Embryonic facial prominence (tissue), 1 donor: ENCODE data around the gene ITPK1.

ENCODE experiments used
- DNase-seq: peaks from one replicate; pipeline ENCODE4 v3.0.0-alpha.2; 2016; ENCODE audit errors: extremely low spot score

The ITPK1 gene

DNA sequence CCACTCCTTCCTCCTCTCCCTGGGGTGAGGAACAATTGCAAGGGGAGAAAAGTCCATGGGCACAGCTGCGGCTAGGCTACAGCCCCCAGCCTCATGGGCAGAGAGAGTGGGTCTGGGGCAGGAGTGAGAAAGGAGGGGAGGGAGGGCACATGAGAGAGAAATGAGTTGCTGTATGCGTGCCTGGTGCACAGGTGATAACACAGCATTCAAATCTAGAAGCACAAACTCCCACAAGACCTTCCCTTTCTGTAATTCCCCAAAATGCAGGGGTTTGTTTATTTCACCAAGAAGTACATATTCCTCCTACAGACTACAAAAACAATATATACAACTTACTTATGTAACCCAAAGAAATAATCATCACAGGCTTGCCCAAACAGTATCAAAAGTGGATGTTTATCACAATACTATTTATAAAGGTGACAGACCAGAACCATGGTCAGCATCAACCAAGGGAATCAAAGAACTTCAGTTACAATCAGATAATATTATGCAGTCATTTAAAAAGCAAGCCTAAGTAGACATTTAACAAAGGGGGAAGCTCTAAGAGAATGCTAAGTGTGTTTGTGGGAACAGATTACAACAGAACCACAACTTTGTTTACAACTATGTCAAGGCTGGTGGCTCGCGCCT lies 54.2 kb downstream of the ITPK1 start:
- no peak for DNase-seq

DNA sequence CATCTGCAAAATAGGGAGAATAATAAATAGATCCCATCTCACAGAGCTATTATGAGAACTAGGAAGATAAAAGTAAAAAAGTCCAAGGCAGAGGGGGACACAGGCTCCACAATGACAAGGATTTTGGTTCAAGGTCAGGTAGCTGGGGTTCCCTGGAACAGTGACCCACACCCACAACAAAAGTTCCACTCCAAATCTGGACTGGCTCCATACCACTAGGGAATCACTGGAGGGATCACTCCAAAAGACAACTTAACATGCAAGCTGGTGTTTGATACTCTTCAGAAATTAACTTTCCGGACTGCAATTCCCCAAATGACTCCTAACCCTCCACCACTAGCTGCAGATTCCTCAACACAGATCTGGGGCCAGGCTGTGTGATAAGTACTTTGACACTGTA lies 54.9 kb downstream of the ITPK1 start:
- no peak for DNase-seq

DNA sequence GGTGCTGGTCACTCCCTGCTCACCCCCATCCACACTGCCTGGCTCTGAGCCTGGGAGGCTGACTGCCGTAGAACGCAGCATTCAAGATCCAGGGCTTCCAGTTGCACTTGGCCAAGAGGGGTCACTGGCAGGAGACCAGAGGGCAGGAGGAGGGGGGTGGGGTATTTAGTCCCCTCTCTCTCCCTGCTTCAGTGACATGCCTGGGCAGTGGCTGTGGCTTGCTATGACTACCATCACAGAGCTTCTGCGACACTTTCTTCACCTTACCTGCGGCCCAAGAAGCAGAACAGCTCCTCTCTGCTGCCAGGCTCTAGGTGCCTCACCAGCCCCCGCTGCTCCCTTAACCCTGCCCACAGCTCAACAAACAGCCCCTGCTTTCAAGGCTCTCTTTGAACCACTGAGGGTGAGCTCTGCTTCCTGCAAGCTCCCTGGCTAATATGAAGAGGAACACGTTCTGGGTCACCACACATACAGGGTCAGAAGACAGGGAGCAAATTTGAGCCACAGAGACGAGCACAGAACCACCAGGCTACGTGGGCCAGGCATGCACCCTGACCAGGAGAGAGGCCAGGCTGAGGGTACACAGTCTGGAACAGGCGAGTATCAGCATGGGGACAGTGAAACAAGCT lies 55.7 kb downstream of the ITPK1 start:
- no peak for DNase-seq

DNA sequence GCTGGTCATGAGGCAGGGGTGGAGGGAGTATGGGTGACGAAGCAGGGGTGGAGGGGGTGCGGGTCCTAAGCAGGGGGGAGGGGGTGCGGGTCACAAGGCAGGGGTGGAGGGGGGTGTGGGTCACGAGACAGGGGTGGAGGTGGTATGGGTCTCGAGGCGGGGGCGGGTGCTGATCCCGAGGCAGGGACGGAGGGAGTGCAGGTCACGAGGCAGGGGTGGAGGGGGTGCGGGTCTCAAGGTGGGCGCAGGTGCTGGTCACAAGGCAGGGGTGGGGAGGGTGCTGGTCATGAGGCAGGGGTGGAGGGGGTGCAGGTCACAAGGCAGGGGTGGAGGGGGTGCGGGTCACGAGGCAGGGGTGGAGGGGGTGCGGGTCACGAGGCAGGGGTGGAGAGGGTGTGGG lies 56.5 kb downstream of the ITPK1 start:
- DNase-seq = no peak

DNA sequence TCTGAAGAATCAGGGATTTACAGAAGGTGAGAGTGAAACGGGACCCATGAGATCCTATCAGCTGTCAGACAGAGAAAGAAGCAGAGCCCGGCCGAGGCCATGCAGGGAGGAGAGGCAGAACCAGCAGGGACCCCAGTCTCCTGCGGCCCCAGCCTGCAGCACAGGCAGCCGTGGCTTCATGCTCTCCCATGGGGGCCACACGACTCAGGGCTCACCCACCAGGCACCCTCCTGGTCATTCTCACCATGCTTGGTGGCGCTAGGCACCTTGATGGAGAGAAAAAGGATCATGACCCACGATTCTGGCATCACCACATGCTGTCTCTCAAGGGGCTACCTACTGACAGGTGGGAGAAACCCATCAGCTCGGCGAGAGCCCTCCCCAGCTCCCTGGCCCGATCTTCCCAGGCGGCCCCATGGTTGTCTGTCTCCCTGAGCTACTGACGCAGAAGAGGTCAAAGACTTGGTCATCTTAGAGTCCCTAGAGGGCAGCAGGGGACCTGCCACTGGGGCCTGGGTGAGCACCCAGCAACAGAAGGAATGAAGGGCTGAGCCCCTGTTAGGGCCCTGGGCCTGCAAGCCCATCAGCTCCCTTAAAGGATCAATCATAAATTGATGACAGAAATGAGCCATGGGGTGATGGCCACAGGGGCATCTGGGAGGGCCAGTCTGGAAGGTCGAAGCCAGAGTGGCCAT lies 58.0 kb downstream of the ITPK1 start:
- DNase-seq = no peak

DNA sequence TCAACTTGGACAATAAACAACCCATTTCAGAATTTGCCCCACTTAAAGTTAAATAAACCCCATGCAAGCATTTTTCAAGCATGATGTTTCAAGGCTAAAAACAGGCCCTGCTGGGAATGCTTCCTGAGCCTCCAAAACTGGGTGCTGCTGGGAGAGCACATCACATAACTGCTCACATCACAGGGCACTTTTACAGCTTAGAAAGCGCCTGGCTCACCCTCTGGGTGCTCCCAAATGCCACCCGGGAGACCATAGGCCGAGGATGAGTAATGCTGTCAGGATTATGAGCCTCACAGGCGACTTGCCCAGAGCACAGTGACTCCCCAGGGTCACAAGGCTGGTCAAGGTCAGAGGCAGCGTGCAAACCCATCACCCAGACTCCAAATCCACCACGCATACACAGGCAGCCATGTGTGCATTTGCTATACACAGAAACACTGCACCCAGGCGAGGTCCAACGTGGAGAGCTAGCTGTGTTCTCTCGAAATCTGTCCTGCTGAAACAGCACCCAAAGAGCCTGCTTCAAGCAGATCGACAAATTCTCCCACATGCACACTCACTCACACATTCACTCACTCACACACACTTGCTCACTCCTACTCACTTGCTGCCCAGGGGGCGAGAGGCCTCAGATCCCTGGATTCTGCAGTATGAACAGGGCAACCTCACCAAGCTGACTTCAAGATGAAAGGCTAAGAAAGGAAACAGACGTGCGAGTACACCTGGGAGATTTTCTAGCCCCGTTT lies 58.7 kb downstream of the ITPK1 start:
- DNase-seq = no peak

DNA sequence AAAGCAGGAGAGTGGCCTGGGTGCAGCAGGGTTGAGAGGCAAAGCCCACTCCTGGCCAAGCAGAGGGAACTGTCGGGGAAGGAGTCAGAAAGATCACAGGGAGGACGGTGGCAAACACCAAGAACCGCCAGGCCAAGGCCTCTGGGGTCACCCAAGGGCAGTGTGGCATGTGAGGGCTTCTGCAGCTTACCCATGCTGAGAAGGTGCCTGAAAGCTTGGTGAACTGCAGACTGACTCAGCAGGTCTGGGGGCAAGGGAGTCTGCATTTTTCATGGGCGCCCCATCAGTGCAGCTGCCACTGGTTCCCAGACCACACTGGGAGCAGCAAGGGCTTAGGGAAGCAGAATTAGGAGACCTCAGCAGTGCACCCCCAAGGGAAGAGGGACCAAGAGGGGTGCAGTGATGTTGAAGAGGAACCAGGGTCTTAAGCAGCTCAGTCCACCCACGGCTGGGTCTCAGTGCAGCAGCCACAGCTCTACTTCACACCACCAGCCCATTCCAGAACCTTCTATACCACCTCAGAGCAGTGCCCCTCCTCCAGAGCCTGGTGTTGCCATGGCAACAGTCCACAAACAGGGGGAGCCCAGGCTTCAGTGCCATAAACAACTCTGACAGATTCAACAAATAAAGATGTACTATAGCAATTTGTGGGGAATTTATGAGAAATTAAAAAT lies 59.4 kb downstream of the ITPK1 start:
- no peak for DNase-seq

DNA sequence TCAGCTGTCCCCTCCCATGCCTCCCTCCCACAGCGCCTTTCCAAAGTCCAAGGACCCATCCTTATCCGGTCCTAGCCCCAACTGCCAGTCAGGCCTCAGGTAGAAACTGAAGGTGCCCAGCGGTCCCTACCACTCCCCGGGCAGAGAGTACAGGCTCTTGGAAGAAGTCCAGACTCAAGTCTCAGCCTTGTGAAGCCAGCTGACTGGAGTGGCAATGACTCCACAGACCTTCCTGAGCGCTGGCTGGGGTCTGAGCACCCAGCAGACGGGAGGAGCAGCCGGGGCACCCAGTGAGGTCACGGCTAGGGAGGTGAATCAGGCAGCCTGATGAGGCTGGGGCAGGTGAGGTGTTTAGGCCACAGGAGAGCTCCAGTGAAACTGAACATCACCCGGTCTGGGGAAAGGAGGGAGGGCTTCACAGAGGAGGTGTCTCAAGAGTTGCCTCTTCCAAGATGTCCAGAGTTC lies 60.0 kb downstream of the ITPK1 start:
- no peak for DNase-seq

DNA sequence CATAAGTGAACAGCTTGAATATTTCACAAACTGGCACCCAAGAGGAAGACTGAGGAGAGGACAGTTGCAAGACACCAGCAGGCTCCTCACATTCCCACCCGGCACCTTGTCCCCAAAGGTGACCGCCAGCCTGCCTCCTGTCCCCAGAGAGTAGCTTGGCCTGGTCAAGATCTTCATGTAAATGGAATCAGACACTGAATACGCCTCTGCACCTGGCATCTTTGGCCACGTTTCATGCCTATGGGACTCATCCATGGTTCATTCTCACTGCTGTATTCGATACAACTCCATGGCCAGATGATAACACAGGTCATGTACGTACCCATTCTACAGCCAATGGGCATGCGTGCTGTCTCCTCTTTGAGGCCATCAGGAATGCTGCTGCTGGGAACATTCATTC lies 60.8 kb downstream of the ITPK1 start:
- no peak for DNase-seq

DNA sequence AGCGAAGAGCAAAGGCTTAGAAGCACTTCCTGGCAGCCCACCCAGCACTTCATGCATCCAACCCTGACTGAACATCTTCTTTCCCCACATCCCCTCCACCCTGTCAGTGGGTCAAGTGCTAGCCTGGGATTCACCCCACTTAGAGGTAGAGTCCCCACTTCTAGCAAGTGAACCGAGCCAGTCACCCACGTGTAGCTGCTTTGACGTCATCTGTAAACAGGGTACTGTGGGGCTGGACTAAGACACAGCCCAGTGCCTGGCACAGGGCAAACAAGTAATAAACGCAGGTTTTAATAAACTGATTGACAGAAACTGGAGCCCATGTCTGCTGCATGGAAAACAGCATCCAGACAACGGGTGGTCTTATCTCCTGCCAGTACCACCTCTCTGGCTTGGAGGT lies 61.7 kb downstream of the ITPK1 start:
- DNase-seq = no peak

DNA sequence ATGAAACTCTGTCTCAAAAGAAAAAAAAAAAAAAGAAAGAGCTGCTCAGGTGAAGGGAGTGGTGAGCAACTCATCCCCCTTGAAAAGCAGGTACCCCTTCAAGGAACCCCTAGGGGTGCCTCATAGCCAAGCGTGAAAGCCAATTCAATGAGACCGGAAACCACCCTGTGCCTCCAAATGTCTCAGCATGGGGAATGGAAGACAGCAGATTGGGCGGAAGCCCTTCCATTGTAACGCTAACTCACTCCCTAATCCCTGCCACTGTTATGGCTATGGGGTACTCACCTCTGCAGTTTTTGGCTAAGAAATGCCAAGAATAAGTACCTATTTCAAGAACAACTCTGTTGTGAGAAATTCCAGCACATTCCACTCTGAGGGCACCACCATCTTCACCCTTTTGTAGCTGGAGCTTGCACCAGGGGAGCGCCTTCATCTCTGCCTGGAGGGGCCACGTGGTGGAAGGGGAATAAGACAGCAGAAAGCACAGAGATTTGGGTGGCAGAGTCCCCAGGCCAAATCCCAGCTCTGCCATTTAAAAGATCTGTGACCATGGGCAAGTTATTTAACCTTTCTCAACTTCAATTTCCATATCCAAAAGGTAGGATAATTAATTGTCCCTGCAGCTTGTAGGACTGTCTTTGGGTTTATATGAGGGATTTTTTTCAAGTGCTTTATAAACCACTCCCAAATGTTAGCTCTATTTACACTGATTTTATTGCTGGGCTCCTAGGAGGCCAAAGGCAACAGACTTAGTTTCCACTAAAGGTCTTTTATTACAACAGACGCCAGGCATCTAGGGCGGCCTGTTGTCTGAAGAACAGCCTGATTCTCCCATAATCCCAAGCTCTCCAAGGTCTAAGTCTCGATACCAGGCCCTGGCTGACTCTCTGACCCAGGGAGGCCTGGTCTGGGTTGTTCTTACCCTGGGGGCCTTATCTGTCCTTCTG lies 63.9 kb downstream of the ITPK1 start:
- DNase-seq = no peak

DNA sequence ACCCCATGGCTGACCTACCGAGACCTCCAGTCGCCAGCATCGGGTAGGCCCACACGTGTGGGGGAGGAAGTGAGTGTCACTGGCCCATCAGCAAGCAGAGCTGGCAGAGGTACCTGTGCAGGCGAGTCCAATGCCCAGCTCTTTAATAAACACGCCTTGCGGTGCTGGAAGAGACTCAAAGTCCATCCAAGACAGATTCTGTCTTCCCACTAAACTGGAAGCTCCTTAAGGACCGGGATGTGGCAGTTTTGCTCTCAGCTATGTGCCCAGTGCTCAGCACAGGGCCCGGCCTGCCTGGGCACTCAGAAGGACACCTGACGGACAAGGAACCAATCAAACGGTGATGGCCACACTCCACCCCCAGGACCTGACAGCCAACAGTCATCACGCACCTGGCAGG lies 65.0 kb downstream of the ITPK1 start:
- DNase-seq = no peak

DNA sequence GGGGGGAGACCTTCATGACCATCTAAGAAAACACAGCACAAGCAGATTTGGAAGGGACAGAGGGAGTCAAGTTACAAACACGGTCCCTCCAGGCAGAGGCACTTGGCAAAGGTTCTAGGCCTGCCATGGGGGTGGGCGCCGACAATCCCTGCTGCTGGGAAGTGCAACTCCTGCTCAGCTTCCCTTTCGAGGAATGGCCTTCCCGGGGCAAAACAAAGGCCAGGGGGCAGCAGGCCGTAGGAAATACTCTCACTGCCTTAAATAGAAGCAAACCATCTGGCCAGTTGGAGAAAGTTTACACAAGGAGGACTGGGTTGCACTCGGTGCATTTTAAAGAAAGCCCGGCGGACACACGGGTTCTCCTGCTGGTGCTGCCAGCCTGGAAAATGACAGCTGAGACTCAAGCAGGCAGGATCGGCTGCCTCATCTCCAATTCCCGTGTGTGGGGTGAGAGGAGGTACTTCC lies 65.8 kb downstream of the ITPK1 start:
- no peak for DNase-seq

DNA sequence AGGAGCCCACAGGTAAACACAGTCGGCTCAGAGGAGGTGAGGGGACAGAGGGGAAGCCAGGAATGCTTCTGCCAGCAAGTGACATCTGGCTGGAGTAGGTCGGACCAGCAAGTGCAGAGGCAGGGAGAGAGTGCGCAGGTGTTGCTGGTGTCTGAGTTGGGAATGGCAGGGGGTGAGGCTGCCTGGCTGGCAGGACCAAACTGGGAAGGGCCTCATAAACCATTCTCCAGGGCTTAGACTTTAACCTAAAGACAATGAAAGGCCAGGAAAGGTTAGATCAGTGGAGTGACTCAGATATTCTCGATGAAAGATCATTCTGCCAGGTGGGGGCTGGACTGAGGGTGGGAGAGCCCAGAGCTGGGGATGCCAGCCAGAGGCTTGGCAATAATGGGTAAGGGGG lies 66.4 kb downstream of the ITPK1 start:
- DNase-seq = no peak

DNA sequence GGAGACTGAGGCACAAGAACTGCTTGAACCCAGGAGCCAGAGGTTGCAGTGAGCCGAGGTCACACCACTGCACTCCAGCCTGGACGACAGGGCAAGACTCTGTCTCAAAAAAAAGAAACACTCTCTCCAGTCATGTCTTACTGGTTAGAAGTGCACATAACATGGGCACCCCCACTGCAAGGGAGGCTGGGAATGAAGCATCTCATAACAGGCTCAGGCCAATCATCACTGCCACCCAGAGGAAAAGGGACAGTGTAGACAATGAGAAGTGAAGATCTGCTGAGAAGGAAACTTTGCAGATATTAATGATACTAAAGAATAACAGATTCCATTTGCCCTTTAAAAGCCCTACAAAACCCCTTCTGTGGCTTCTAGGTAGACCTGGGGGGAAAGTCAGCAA lies 66.9 kb downstream of the ITPK1 start:
- no peak for DNase-seq

DNA sequence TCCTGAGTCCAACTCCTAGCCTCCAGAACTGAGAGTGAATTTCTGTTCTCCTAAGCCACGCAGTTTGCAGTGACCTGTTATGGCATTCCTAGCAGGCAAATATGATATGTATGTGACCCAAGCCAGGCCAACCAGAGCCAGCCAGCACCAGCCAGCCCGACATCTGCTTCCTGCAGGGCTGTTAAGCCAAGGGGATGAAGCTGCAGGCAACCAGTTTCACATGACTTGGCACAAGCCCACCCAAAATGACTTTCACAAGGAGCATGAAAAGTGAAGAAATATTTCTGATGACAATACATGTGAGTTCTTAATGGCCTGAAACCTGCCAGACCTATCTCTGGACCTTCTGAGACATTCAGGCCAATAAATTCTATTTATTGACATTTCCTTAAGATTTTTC lies 68.1 kb downstream of the ITPK1 start:
- no peak for DNase-seq

DNA sequence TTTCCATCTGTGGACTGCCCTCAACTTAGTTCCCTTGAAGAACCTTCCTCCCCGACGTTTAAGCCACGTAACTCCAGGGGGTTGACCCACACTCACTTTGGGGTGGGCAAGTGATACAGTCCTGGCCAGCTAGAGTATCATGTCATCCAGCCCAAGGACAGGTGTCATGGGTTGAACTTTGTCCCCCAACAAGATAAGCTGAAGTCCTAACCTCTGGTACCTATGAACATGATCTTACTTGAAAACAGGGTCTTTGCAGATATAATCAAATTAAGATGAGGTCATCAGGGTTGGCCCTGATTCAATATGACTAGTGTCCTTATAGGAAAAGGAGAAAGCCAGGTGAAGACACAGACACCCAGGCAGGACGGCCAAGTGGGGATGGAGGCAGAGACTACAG lies 68.6 kb downstream of the ITPK1 start:
- no peak for DNase-seq

DNA sequence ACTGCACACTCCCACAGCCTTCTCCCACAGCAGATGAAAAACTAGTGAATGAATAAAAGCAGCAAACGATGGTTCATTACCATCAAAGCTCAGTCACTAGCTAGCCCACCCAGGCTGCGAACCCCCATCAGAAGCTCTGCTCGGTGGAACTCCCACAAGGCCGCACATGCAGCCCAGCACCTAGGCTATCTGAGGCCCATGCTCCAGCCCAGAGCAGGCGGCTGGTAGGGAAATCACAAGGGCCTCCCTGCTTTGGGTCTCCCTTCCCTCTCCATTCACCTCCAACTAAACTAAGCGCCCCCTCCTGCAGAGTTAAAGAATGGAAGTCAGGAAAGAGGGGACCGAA lies 69.0 kb downstream of the ITPK1 start:
- no peak for DNase-seq

DNA sequence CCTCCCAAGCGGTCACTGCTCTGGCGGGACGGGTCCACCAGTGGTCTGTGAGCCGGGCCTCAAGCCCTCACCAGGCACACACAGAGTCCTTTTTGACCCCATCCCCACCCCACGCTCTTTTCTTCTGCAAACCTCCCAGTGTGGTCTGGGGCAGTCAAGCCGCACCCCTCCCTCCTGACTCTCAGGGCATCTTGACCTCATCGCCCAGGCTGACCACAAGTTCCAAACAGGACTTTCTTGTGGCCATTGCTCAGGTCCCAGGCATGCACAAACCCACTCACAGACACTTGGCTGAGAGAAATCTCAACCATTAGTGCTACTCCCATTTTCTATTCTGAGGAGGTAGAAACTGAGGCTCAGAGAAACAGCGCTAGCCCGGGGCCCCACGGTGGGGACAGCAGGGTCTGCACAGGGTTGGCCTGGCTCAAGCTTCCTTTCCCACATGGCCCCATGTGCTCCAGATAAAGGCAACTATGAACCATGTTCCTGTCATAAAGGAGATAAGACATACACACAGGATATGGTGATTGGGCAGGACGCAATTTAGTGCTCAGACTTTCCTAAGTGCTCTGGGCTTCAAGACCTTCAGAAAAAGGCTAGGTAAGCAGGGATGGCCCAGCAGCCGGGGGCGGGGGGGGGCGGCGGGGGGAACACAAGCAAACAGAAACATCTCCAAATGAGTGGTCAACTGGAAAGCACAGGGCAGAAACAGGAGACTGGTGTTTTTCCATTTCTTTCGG lies 69.6 kb downstream of the ITPK1 start:
- no peak for DNase-seq

DNA sequence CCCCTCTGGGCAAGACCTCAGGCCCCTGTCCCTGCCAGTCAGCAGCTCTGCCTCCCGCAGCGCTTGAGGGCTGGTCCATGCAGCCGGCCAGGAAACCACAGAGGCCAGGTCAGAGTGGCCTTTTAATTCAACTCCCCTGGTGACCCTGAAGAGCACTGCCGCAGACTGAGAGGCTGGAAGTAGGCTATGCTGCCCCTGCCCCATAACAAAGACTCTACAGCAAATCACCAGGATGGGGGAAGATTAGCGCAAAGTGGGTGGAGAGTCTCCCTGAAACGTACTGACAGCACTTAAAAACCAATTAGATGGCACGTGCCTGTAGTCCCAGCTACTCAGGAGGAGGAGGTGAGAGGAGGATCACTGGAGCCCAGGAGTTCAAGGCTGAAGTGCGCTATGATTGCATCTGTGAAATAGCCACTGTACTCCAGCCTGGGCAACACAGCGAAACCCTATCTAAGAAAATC lies 70.5 kb downstream of the ITPK1 start:
- no peak for DNase-seq
